ENCODE data around the gene UVRAG. TPM values are rescaled to one million over a fixed set of nuclear protein-coding genes. Genes with fewer than 3 reads are reported as not detected.

The UVRAG gene
- polyA plus RNA-seq, 1 donor: 9.7 TPM

GRCh38 chr11:75784085-75784478, 30.9 kb upstream of the UVRAG start:
- no peak for DNase-seq

GRCh38 chr11:75784506-75784905, 30.5 kb upstream of the UVRAG start:
- no peak for DNase-seq

- DNase-seq: no peak
These were observed 29.8 kb upstream of the UVRAG start for GRCh38 chr11:75785187-75785586.

- no peak for DNase-seq
These were observed 28.8 kb upstream of the UVRAG start for GRCh38 chr11:75786101-75786736.

GRCh38 chr11:75789521-75789920, 25.5 kb upstream of the UVRAG start:
- DNase-seq: no peak

GRCh38 chr11:75790986-75791385, 24.0 kb upstream of the UVRAG start:
- DNase-seq: no peak

GRCh38 chr11:75792127-75792731, 22.8 kb upstream of the UVRAG start:
- no peak for DNase-seq

GRCh38 chr11:75792997-75793800, 21.8 kb upstream of the UVRAG start:
- no peak for DNase-seq

- no peak for DNase-seq
These were observed 21.0 kb upstream of the UVRAG start for GRCh38 chr11:75793966-75794365.

- DNase-seq: no peak
These were observed 19.5 kb upstream of the UVRAG start for GRCh38 chr11:75795276-75796090.

- DNase-seq: no peak
These were observed 18.9 kb upstream of the UVRAG start for GRCh38 chr11:75796091-75796435.

GRCh38 chr11:75797116-75797515, 17.9 kb upstream of the UVRAG start:
- no peak for DNase-seq

- DNase-seq: no peak
These were observed 17.2 kb upstream of the UVRAG start for GRCh38 chr11:75797792-75798191.

- no peak for DNase-seq
These were observed 14.8 kb upstream of the UVRAG start for GRCh38 chr11:75800136-75800675.

- no peak for DNase-seq
These were observed 14.2 kb upstream of the UVRAG start for GRCh38 chr11:75800728-75801361.

GRCh38 chr11:75801362-75802020, 13.5 kb upstream of the UVRAG start:
- peak; percentile 42 for DNase-seq

GRCh38 chr11:75802021-75802912, 12.7 kb upstream of the UVRAG start:
- DNase-seq: no peak

GRCh38 chr11:75802913-75803820, 11.8 kb upstream of the UVRAG start:
- peak; percentile 70 for DNase-seq

GRCh38 chr11:75809111-75809510, 5.9 kb upstream of the UVRAG start:
- DNase-seq: no peak

Measured in hindlimb muscle (tissue), 1 donor.